ENCODE results near the gene ZNF618.
"Not testable (repeated sequence)": the region's sequence is repeated elsewhere in the genome, so short reads cannot be mapped to it uniquely, and the experiment has no call there.

The ZNF618 gene

DNA sequence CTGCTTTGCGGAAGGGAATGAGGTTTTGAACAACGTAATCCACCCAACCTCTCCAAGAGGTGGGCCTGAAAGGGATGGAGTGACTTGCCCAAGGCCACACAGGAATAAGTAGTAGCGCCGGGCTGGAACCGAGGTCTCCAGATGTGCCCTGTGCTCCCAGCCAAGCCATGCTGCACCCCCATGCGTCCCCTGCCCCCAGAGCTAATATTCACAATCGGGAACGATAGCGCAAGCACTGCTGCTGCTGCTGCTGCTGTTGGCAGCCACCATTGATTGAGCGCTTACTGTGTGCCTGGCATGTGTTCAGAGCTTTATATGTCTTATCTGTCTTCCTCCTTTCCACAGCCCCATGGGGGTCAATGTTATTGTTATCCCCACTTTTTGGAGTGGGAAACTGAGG lies 158.1 kb downstream of the ZNF618 start:
- no peak overlapping the region for H3K4me3 ChIP-seq (ENCODE audit: low read length)
- no peak overlapping the region for H3K9ac ChIP-seq (ENCODE audit: low read length)
- peaks cover 12% of the 10 kb centered on the region for H3K4me1 ChIP-seq (ENCODE audit: control insufficient read depth, low read depth, low read length)
- H3K36me3 ChIP-seq (ENCODE audit: control insufficient read depth, low read depth, low read length): peaks cover 10% of the 10 kb centered on the region
- H3K27ac ChIP-seq (ENCODE audit: low read length): no peak overlapping the region
- H3K9me3 ChIP-seq (ENCODE audit: control insufficient read depth, low read depth, low read length): no peaks in the 10 kb centered on the region
- no peaks in the 10 kb centered on the region for H3K27me3 ChIP-seq (ENCODE audit: control insufficient read depth, insufficient read depth, low read length)

DNA sequence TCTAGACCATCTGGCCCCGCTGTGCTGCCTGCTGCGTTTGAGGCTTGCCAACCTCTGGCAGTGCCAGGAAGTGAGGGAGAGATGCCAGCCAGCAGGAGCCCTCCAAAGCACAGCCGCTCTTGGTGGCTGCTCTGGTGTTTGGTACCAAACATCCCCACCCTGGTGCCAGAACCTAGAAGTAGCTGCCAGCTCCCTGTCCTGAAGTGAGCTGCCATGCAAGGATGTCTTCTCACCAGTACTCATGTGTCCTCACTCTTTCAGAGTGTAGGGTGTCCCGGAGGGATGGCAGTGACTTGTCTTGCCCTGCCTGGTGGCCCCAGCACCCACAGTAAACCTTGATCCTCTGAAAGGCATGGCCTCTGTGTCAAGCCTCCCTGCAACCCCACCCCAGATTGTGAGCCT lies 158.6 kb downstream of the ZNF618 start:
- H3K27ac ChIP-seq (ENCODE audit: low read length): no peak overlapping the region
- no peaks in the 10 kb centered on the region for H3K27me3 ChIP-seq (ENCODE audit: control insufficient read depth, insufficient read depth, low read length)
- H3K36me3 ChIP-seq (ENCODE audit: control insufficient read depth, low read depth, low read length): peaks cover 11% of the 10 kb centered on the region
- no peak overlapping the region for H3K4me3 ChIP-seq (ENCODE audit: low read length)
- no peak overlapping the region for H3K9ac ChIP-seq (ENCODE audit: low read length)
- H3K9me3 ChIP-seq (ENCODE audit: control insufficient read depth, low read depth, low read length): no peaks in the 10 kb centered on the region
- H3K4me1 ChIP-seq (ENCODE audit: control insufficient read depth, low read depth, low read length): peaks cover 12% of the 10 kb centered on the region

DNA sequence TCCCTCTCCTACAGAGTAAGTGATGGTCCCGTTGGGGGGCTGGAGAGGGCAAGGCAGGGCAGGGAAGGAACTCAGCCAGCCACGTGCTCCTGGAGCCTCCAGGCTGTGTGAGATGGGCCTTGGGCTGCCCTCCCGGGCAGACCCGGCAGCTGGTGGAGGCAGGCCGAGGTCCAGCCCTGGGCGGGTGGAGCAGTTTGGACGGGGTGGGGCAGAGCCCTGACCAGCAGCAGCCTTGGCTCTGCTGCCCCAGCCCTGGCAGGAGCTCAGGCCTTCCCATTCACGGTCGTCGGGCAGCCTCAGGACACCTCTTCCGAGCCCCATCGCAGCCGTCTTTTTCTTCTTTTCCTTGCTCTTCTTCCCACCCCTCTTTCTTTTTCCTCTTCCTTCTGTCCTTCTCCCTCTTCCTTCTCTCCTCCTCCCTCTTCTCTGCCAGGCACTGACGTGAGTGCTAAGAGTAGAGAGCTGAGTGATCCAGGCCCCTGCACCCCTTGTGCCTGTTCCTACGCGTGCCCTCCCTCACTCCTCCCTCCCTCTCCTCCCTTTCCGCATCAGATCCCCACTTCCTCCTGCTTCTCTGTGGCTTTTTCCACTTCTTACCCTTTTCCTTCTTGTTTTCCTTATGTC lies 159.2 kb downstream of the ZNF618 start:
- Histone ChIP-seq H3K9me3 (ENCODE audit: control insufficient read depth, low read depth, low read length) (no peaks in the 10 kb centered on the region), H3K27me3 (ENCODE audit: control insufficient read depth, insufficient read depth, low read length) (no peaks in the 10 kb centered on the region), H3K9ac (ENCODE audit: low read length) (no peak overlapping the region), H3K36me3 (ENCODE audit: control insufficient read depth, low read depth, low read length) (peaks cover 16% of the 10 kb centered on the region), H3K27ac (ENCODE audit: low read length) (no peak overlapping the region), H3K4me1 (ENCODE audit: control insufficient read depth, low read depth, low read length) (peaks cover 12% of the 10 kb centered on the region), H3K4me3 (ENCODE audit: low read length) (no peak overlapping the region)

DNA sequence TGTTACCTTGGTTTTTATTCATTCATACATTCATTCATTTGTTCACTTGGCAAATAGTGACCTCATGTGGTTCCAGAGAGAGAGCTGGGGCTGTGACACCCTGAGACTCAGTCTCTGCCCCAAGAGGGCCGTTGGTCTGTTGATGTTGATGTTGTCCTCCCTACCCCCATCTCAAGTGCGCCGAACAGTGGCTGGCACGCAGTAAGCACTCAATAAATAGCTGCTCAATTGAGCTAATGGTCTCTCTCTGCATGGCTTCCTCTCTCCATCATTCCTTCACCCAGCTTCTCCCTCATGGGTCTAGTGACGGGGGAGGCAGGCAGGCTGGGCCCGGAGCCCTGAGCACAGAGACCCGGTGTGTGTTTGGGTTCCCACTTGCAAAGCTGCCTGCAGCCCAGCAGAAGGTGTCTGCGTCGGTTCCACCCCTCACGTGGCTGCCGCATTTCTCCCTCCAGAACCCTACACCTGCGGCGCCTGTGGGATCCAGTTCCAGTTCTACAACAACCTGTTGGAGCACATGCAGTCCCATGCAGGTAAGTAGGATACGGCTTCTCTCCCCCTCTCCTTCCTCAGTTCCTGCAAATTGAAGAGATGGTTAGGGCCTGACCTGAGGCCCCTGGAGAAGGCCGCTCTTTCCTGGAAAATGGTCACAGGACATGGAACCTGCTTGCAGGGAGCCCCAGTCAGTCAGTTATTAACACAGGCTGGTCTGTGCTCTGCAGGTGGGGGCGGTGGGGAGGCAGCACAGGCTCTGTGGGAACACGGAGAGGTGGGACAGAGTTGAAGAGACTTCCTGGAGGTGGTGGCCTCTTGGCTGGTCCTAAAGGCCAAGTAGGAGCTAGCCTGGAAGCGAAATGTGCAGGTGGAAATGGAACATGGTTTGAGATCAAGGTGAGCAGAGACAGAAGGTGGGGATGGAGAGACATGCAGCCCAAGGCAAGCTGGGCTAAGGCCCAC lies 160.0 kb downstream of the ZNF618 start:
- no peak overlapping the region for H3K4me3 ChIP-seq (ENCODE audit: low read length)
- H3K27ac ChIP-seq (ENCODE audit: low read length): no peak overlapping the region
- H3K9me3 ChIP-seq (ENCODE audit: control insufficient read depth, low read depth, low read length): no peaks in the 10 kb centered on the region
- H3K4me1 ChIP-seq (ENCODE audit: control insufficient read depth, low read depth, low read length): peaks cover 12% of the 10 kb centered on the region
- no peaks in the 10 kb centered on the region for H3K27me3 ChIP-seq (ENCODE audit: control insufficient read depth, insufficient read depth, low read length)
- no peak overlapping the region for H3K9ac ChIP-seq (ENCODE audit: low read length)
- H3K36me3 ChIP-seq (ENCODE audit: control insufficient read depth, low read depth, low read length): peaks cover 16% of the 10 kb centered on the region

DNA sequence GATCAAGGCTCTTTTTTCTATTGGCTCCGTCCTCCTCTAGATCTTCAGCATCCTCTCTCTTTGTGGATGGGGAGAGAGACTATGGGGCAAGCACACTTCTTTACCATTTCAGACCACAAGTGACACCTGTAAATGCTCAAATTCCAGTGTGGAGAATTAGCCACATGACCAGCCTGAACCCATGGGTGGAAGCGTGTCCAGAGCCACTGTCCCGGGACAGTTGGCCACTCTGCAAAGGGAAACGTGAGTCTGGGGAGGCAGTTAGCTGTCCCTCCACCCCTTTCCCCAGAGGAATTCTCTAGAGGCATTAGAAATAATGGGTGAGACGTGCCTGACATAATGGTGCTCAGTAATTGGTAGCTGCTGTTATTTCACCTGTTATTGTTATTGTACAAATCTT lies 161.1 kb downstream of the ZNF618 start:
- H3K27ac ChIP-seq (ENCODE audit: low read length): no peak overlapping the region
- no peaks in the 10 kb centered on the region for H3K27me3 ChIP-seq (ENCODE audit: control insufficient read depth, insufficient read depth, low read length)
- H3K9me3 ChIP-seq (ENCODE audit: control insufficient read depth, low read depth, low read length): no peaks in the 10 kb centered on the region
- no peak overlapping the region for H3K9ac ChIP-seq (ENCODE audit: low read length)
- H3K4me3 ChIP-seq (ENCODE audit: low read length): no peak overlapping the region
- H3K36me3 ChIP-seq (ENCODE audit: control insufficient read depth, low read depth, low read length): peaks cover 16% of the 10 kb centered on the region
- H3K4me1 ChIP-seq (ENCODE audit: control insufficient read depth, low read depth, low read length): peaks cover 12% of the 10 kb centered on the region

DNA sequence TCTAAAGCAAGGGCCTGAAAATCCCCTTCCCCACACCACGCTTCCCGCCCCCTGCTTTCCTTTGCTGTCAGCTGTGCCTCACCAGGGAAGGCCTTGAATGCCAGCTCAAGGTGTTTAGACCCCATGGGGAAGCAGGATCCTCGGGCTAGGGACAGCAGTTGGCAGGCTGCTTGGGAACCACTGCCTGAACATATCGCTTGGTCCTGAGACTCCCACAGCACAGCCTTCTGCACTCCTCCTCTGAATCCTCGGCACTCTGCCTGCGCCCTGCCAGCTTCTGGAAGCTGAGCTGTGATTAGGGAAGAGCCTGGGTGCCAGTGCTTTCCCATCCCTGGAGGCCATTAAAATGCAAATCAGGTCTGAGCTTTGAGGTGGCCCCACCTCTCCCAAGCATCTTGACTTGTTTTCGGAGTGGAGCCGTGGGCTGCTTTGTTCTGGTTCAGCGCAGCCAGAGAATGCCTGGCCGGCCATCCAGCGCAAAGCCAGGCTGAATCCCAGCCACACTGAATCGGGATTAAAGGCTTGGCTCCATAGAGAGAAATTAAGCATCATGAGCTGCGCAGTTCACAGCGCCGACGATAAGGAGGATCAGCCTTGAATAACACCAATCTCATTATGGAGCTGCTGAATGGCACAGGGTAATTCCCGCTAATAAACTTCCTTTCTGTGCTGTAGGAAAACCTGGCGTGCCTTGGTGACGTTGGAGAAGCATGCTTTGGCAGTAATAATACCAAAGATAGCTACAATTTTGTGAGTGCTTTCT lies 162.0 kb downstream of the ZNF618 start:
- H3K27me3 ChIP-seq (ENCODE audit: control insufficient read depth, insufficient read depth, low read length): no peaks in the 10 kb centered on the region
- peak overlapping the region; percentile 2 for H3K9ac ChIP-seq (ENCODE audit: low read length)
- no peak overlapping the region for H3K4me3 ChIP-seq (ENCODE audit: low read length)
- peaks cover 16% of the 10 kb centered on the region for H3K36me3 ChIP-seq (ENCODE audit: control insufficient read depth, low read depth, low read length)
- H3K9me3 ChIP-seq (ENCODE audit: control insufficient read depth, low read depth, low read length): no peaks in the 10 kb centered on the region
- peaks cover 12% of the 10 kb centered on the region for H3K4me1 ChIP-seq (ENCODE audit: control insufficient read depth, low read depth, low read length)
- no peak overlapping the region for H3K27ac ChIP-seq (ENCODE audit: low read length)

DNA sequence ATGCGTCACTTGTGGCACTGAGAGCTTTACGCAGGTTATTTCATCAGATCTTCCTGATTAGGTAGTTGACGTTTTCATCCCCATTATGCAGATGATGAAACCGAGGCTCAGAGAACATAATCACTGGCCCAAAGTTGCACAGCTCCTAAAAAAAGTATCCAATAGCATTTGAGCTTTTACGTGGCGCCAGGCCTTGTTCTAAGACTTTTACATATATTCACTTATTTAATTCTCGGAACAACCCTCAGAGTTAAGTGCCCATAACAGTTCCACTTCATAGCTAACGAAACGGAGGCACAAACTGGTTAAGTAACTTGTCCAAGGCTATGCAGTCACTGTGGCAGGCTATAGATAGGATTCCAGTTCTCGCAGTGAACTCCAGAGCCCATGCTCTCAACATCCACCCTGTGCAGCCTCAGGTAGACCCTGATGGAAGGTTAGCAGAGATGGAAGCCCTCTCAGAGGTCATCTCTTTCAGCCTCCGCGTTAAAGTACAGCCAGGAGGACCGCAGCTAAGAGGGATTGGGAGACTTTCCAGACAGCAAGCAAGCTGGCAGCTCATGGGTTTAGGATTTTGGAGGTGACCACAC lies 162.7 kb downstream of the ZNF618 start:
- H3K4me3 ChIP-seq (ENCODE audit: low read length): no peak overlapping the region
- H3K4me1 ChIP-seq (ENCODE audit: control insufficient read depth, low read depth, low read length): peaks cover 12% of the 10 kb centered on the region
- H3K27me3 ChIP-seq (ENCODE audit: control insufficient read depth, insufficient read depth, low read length): no peaks in the 10 kb centered on the region
- H3K27ac ChIP-seq (ENCODE audit: low read length): no peak overlapping the region
- H3K9ac ChIP-seq (ENCODE audit: low read length): no peak overlapping the region
- no peaks in the 10 kb centered on the region for H3K9me3 ChIP-seq (ENCODE audit: control insufficient read depth, low read depth, low read length)
- H3K36me3 ChIP-seq (ENCODE audit: control insufficient read depth, low read depth, low read length): peaks cover 16% of the 10 kb centered on the region

DNA sequence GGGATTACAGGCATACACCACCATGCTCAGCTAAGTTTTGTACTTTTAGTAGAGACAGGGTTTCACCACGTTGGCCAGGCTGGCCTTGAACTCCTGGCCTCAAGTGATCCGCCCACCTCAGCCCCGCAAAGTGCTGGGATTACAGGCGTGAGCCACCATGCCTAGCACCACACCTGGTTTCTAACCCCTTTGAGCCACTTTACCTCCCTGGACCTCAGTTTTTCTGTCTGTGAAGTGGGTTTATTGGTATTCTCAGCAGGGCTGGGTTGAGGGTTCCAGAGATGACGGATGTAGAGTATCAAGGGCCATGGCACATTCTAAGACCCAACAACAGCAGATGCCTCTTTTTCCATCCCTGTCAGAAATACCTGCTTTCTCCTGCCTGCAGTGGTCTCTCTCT lies 163.4 kb downstream of the ZNF618 start:
- Histone ChIP-seq H3K9ac (ENCODE audit: low read length) (no peak overlapping the region), H3K36me3 (ENCODE audit: control insufficient read depth, low read depth, low read length) (peaks cover 16% of the 10 kb centered on the region), H3K27me3 (ENCODE audit: control insufficient read depth, insufficient read depth, low read length) (no peaks in the 10 kb centered on the region)

DNA sequence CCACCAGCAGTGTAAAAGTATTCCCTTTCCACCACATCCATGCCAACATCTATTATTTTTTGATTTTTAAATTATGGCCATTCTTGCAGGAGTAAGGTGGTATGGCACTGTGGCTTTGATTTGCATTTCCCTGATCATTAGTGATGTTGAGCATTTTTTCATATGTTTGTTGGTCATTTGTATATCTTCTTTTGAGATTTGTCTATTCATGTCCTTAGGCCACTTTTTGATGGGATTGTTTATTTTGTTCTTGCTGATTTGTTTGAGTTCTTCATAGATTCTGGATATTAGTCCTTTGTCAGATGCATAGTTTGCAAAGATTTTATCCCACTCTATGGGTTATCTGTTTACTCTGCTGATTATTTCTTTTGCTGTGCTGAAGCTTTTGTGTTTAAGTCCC lies 167.6 kb downstream of the ZNF618 start:
- not testable (repeated sequence) for H3K27ac ChIP-seq (ENCODE audit: low read length); H3K9ac ChIP-seq (ENCODE audit: low read length); H3K4me3 ChIP-seq (ENCODE audit: low read length); H3K4me1 ChIP-seq (ENCODE audit: control insufficient read depth, low read depth, low read length); H3K9me3 ChIP-seq (ENCODE audit: control insufficient read depth, low read depth, low read length); H3K27me3 ChIP-seq (ENCODE audit: control insufficient read depth, insufficient read depth, low read length); H3K36me3 ChIP-seq (ENCODE audit: control insufficient read depth, low read depth, low read length)

More for the DNA sequence above, 163.4 kb downstream of the ZNF618 start:
- H3K4me1 ChIP-seq (ENCODE audit: control insufficient read depth, low read depth, low read length): peaks cover 12% of the 10 kb centered on the region
- no peak overlapping the region for H3K27ac ChIP-seq (ENCODE audit: low read length)
- H3K4me3 ChIP-seq (ENCODE audit: low read length): no peak overlapping the region
- H3K9me3 ChIP-seq (ENCODE audit: control insufficient read depth, low read depth, low read length): no peaks in the 10 kb centered on the region

DNA sequence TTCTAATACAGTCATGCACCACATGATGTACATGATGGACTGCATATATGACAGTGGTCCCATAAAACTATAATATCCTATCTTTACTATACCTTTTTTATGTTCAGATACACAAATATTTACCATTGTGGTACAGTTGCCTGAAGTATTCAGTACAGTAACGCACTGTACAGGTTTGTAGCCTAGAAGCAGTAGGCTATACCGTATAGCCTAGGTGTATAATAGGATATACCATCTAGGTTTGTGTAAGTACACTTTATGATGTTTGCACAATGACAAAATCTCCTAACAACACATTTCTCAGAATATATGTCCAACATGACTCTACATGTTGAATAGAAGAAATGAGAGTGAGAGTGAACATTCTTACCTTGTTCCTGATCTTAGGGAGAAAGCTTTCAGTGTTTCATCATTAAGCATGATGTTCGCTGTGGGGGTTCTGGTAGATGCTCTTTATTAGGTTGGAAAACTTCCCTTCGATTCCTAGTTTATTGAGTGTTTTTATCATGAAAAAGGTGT lies 170.2 kb downstream of the ZNF618 start:
- Histone ChIP-seq H3K9ac (ENCODE audit: low read length) (no peak overlapping the region), H3K27me3 (ENCODE audit: control insufficient read depth, insufficient read depth, low read length) (no peaks in the 10 kb centered on the region), H3K27ac (ENCODE audit: low read length) (no peak overlapping the region), H3K36me3 (ENCODE audit: control insufficient read depth, low read depth, low read length) (peaks cover 18% of the 10 kb centered on the region), H3K9me3 (ENCODE audit: control insufficient read depth, low read depth, low read length) (no peaks in the 10 kb centered on the region), H3K4me1 (ENCODE audit: control insufficient read depth, low read depth, low read length) (no peaks in the 10 kb centered on the region), H3K4me3 (ENCODE audit: low read length) (no peak overlapping the region)

DNA sequence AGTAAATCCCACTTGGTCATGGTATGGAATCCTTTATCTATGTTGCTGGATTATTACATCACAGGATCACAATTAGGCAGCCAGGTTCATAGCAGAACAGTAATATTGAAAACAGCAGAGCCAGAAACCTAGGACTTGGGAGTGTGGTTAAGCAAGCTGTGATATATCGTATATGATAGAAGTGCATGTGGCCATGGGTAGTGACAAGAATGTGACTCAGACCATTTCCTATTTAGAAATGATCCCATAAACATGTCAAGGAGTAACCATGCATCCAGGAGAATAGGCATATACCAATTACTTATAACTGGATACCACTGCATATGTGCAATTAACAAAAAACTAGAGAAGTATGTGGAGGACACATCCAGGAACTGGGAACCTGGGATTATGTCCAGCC lies 170.8 kb downstream of the ZNF618 start:
- H3K36me3 ChIP-seq (ENCODE audit: control insufficient read depth, low read depth, low read length): peaks cover 21% of the 10 kb centered on the region
- no peak overlapping the region for H3K4me3 ChIP-seq (ENCODE audit: low read length)
- H3K27ac ChIP-seq (ENCODE audit: low read length): no peak overlapping the region
- H3K9me3 ChIP-seq (ENCODE audit: control insufficient read depth, low read depth, low read length): no peaks in the 10 kb centered on the region
- H3K4me1 ChIP-seq (ENCODE audit: control insufficient read depth, low read depth, low read length): no peaks in the 10 kb centered on the region
- H3K27me3 ChIP-seq (ENCODE audit: control insufficient read depth, insufficient read depth, low read length): no peaks in the 10 kb centered on the region
- no peak overlapping the region for H3K9ac ChIP-seq (ENCODE audit: low read length)

Measured in iPS-18a (cell line).